Mononuclear cell (primary cell): ENCODE results near the gene ADD2. TPM values are rescaled to one million over a fixed set of nuclear protein-coding genes. Genes with fewer than 3 reads are reported as not detected.

Experiments used
- H3K27me3 ChIP-seq: 2 replicates; pipeline ENCODE4 v1.6.0; 2011; ENCODE audit warnings: low read length, control low read depth; ENCODE audit not compliant: insufficient read depth
- H3K4me1 ChIP-seq: 2 replicates; pipeline ENCODE4 v1.5.1; 2011; ENCODE audit warnings: mild to moderate bottlenecking, low read length, control low read depth; ENCODE audit not compliant: insufficient read depth
- H3K4me3 ChIP-seq: 2 replicates; pipeline ENCODE4 v1.5.1; 2011; ENCODE audit warnings: mild to moderate bottlenecking, low read length, moderate library complexity
- H3K9me3 ChIP-seq: 2 replicates; pipeline ENCODE4 v1.5.1; 2011; ENCODE audit warnings: low read depth, mild to moderate bottlenecking, control low read depth, low read length
- total RNA-seq: library from RNA; depleted of rRNA; stranded (reverse); fragments of >200 nt; gene quantifications from one replicate; pipeline ENCODE4 v1.2.3, GENCODE V29; 2012

Gene ADD2
- total RNA-seq, 1 donor: 2.4 TPM

DNA sequence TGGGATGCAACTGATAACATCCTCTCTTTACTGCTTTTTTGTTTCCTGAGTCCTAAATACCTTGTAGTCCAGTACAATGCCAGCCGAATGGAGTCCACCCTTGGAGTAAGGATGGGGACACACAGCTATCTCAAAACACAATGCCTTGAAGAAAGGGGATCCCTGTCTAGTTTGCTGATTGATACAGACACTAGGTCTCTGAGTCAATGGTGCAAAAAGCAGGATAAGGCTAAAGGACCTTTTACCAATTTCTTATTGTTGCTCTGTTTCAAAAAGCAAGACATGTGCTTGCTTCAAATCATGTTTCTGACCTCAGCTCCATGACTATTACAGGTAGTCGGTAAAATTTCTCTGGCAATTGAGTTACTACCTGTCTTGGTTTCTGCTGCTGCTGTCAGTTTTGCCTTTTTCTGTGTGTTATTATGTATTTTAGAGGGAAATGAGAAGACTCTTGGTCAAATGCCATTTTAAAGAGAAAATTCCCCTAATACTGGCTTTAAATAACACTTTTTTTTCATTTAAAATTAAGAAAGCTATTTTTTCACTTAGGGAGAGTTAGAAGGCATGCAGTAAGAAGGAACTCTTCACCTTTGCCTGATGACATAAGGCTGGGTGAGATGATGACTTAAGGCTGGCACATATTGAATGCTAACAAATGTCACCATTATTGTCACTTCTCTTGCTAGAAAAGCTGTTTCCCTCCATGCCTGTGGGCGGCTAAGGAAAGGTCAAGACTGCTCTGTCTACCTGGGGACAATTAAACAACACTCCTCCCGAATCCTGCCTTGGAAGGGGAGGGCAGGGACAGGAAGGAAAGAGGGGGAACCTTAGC lies 27.4 kb upstream of the ADD2 start:
- no peak overlapping the region for H3K4me3 ChIP-seq
- peaks cover 33% of the 10 kb centered on the region for H3K4me1 ChIP-seq
- no peaks in the 10 kb centered on the region for H3K9me3 ChIP-seq
- H3K27me3 ChIP-seq: peaks cover 17% of the 10 kb centered on the region

DNA sequence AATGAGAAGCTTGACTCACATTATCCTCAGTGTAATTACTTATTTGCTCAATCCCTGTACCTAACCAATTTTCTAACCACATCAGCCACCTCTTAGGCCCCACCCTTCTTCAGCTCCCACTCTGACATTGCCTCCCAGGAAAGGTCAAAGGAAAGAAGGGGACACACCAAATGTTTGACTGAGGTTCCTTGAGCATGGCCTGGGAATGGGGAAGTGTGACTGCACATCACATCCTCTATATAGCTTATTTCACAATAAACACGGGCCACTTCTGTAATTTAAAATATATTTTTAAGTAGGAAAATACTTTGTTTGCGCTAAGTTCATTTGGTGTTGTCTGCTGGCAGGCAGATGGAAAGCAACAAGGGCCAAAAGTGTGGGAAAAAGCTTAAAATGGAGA lies 25.4 kb upstream of the ADD2 start:
- no peak overlapping the region for H3K4me3 ChIP-seq
- H3K4me1 ChIP-seq: peaks cover 44% of the 10 kb centered on the region
- no peaks in the 10 kb centered on the region for H3K9me3 ChIP-seq
- H3K27me3 ChIP-seq: peaks cover 35% of the 10 kb centered on the region

DNA sequence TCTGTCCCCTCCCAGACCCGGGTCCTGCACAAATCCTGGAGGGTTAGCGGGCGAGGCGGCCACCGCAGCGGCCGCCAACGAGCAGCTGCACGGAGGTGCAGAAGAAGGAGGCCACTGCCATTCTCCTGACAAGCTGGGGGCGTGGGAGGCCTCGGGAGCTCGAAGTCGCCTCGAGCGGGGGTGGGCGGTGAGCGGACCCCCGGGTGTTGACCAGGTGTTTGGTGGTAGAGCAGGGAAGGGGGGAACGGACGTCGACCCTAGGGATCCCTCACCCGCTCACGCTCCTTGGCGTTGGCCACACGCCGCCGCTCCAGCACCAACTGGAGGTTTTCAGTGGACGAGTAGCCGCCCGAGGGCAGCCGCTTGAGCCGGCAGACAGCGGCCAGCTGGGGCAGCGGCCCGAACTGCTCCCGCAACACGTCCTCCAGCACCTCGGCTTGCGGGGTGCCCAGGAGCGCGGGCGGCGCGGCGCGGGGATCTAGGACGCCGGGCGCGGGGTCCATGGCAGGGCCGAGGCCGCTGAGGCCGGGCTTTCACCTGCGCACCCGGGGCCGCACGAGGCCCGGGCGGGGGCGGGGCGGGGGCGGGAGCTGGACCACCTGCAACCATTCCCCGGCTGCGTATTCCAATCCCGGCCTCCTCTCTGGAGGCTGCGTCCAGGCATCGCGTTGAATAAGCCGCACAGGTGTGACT lies 22.3 kb upstream of the ADD2 start, which contains the start of gene FIGLA:
TSS of gene FIGLA (minus strand) at position 508 of the 693 bp plus-strand sequence. CDS start at position 503, 5 bp downstream.
- H3K9me3 ChIP-seq: no peaks in the 10 kb centered on the region
- peaks cover 53% of the 10 kb centered on the region for H3K27me3 ChIP-seq
- H3K4me1 ChIP-seq: peaks cover 39% of the 10 kb centered on the region
- H3K4me3 ChIP-seq: no peak within 1 kb of the TSS

GRCh38 chr2:70789304-70790135 lies 21.5 kb upstream of the ADD2 start:
- peaks cover 53% of the 10 kb centered on the region for H3K27me3 ChIP-seq
- H3K4me1 ChIP-seq: peaks cover 36% of the 10 kb centered on the region
- no peaks in the 10 kb centered on the region for H3K9me3 ChIP-seq
- no peak overlapping the region for H3K4me3 ChIP-seq

DNA sequence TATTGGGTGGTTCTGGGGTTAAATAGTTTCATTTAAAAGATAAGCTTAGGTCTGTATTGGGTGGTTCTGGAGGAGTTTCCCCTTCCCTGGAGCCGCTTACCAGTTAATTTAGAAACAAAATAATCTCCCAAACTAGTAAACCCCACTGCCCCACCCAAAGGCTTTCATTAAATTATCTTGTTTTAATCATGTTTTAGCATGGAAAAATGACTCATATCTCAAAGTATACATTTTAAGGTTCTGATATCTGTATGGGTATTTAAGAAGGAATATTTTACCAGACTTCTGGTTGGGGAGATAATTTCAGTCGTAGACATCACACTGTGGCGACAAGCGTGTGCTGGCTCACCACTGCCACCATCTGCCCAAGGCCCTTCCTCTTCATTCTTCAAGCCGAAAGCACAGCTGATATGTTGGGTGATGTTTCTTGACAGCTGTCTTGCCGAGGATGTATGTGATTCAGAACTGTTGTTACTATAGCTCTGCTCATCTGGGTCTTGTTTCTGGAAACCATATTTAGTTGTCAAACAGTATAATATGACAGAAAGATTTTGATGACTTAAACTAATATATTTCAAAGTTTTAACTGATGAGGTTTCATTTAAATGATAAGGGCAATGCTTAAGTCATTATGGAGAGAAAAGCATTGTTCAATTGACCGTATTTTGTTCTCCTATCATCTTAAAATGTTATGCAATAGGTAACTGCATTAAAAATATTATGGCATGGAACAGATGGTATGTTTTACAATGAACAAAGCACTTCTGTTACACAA lies 17.3 kb upstream of the ADD2 start:
- Histone ChIP-seq H3K9me3 (no peaks in the 10 kb centered on the region), H3K4me3 (no peak overlapping the region), H3K27me3 (peaks cover 36% of the 10 kb centered on the region), H3K4me1 (peaks cover 11% of the 10 kb centered on the region)

DNA sequence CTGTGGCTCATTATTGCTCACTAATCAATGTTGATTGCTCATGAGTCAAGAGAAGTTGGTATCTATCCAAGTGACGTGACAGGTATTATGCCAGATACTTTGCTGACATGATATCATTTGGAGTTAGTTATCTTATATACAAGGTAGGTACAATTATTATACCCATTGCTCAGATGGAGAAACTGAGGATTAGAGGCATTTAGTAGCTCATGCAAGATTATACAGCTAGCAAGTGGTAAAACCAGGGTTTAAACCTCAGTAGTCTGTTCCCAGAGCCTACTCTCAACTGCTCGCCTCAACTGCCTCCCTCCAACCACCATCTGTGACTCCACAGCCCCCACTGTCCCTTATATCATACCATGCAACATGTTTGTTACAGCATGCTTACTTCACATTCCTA lies 16.3 kb upstream of the ADD2 start:
- Histone ChIP-seq H3K27me3 (peaks cover 28% of the 10 kb centered on the region), H3K4me1 (peaks cover 1% of the 10 kb centered on the region), H3K4me3 (no peak overlapping the region), H3K9me3 (no peaks in the 10 kb centered on the region)

DNA sequence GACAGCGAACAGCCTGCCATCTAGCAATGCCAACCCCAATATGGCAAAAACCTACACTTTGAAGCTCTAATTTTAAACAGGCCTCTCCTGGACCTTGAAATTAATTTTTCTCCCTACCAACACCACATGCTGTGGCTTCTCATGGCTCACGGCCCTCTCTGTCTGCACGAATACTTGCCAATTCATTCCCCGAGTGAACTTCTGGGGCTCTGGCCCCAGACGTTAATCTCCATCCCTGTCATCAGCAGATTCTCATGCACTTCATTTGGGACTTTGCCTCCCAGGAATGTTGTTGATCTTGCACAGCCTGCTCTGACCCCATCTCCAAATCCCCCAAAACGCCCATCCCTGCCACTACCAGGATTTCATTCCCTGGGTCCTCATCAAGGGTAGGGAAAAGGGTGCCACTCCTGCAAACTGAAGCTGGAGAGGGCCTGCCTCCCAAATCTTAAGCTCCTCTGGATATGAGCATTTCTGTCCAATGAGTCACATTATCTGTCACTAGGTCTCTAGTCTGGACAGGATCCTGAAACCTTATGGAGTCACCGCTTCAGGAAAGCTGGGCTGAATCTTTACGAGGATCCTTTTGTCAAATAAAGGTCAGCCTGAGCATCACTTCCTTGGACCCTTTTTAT lies 12.0 kb upstream of the ADD2 start:
- H3K4me3 ChIP-seq: no peak overlapping the region
- H3K4me1 ChIP-seq: peaks cover 7% of the 10 kb centered on the region
- H3K27me3 ChIP-seq: peaks cover 16% of the 10 kb centered on the region
- H3K9me3 ChIP-seq: no peaks in the 10 kb centered on the region

- Histone ChIP-seq H3K9me3 (no peaks in the 10 kb centered on the region), H3K27me3 (peaks cover 20% of the 10 kb centered on the region), H3K4me3 (no peak overlapping the region), H3K4me1 (peaks cover 8% of the 10 kb centered on the region)
These were observed 11.5 kb upstream of the ADD2 start for GRCh38 chr2:70779491-70779890.

GRCh38 chr2:70778676-70779075 lies 10.7 kb upstream of the ADD2 start:
- Histone ChIP-seq H3K27me3 (peaks cover 28% of the 10 kb centered on the region), H3K9me3 (no peaks in the 10 kb centered on the region), H3K4me1 (peaks cover 8% of the 10 kb centered on the region), H3K4me3 (no peak overlapping the region)

GRCh38 chr2:70777450-70777849 lies 9.4 kb upstream of the ADD2 start:
- Histone ChIP-seq H3K4me3 (no peak overlapping the region), H3K9me3 (no peaks in the 10 kb centered on the region), H3K27me3 (peaks cover 33% of the 10 kb centered on the region), H3K4me1 (peaks cover 8% of the 10 kb centered on the region)

- H3K4me1 ChIP-seq: peaks cover 8% of the 10 kb centered on the region
- H3K9me3 ChIP-seq: no peaks in the 10 kb centered on the region
- peaks cover 33% of the 10 kb centered on the region for H3K27me3 ChIP-seq
- H3K4me3 ChIP-seq: no peak overlapping the region
These were observed 8.3 kb upstream of the ADD2 start for GRCh38 chr2:70776266-70776665.

- Histone ChIP-seq H3K4me3 (no peak overlapping the region), H3K27me3 (peaks cover 35% of the 10 kb centered on the region), H3K9me3 (no peaks in the 10 kb centered on the region), H3K4me1 (peaks cover 8% of the 10 kb centered on the region)
These were observed 7.1 kb upstream of the ADD2 start for GRCh38 chr2:70775141-70775540.

- Histone ChIP-seq H3K9me3 (no peaks in the 10 kb centered on the region), H3K4me1 (peaks cover 11% of the 10 kb centered on the region), H3K27me3 (peaks cover 54% of the 10 kb centered on the region), H3K4me3 (no peak overlapping the region)
These were observed 4.6 kb upstream of the ADD2 start for GRCh38 chr2:70772486-70773155.
